Body of pancreas (tissue), 4 donors: ENCODE results near the gene VPS45. TPM values are rescaled to one million over a fixed set of nuclear protein-coding genes. Genes with fewer than 3 reads are reported as not detected.

Experiments used
- ATAC-seq: fragments of 150-250 bp; one replicate; pipeline ENCODE4 v1.9.1; 2016
- DNase-seq, 4 donors: peaks; one replicate each; pipeline ENCODE4 v3.0.0-alpha.2; 2019
- H3K27ac ChIP-seq, 4 donors: fragments of 200-600 bp; sonication (generic); 1 replicate in 3 of 4; 2 replicates in 1 of 4; pipeline versions ENCODE4 v1.5.1 to v1.6.1; 2016 to 2019; ENCODE audit warnings: mild to moderate bottlenecking in 1 of 4, mixed read lengths in 1 of 4, moderate library complexity in 1 of 4
- H3K27me3 ChIP-seq, 2 donors: fragments of 200-600 bp; sonication (generic); one replicate each; pipeline ENCODE4 v1.6.0; 2016; ENCODE audit warnings: mild to moderate bottlenecking in 1 of 2
- H3K36me3 ChIP-seq, 2 donors: fragments of 200-600 bp; sonication (generic); replicated peaks in 1 of 2; 2 replicates each; pipeline ENCODE4 v1.5.1; 2016; ENCODE audit warnings: low read depth in 2 of 2; ENCODE audit not compliant: insufficient read depth in 1 of 2
- H3K4me1 ChIP-seq: fragments of 200-600 bp; sonication (generic); one replicate; pipeline ENCODE4 v1.6.0; 2016
- H3K4me3 ChIP-seq, 2 donors: fragments of 200-600 bp; sonication (generic); 1 replicate in 1 of 2; 2 replicates in 1 of 2; pipeline ENCODE4 v1.5.1; 2016 to 2019
- H3K9me3 ChIP-seq, 3 donors: fragments of 200-600 bp; sonication (generic); 1 replicate in 2 of 3; 2 replicates in 1 of 3; pipeline ENCODE4 v1.5.1; 2016
- POLR2A ChIP-seq, 3 donors: fragments of 450-650 bp; IDR thresholded peaks; one replicate each; pipeline ENCODE4 v1.6.1; 2016; ENCODE audit warnings: antibody characterized with exemption in 3 of 3, mild to moderate bottlenecking in 2 of 3
- WGBS, 2 donors: methylation state at CpG; one replicate each; pipeline ENCODE4 v1.1.5; 2017; 5-methylcytosine and 5-hydroxymethylcytosine counted together
- intact Hi-C: fragments of 100-400 bp; cut with DNase I; formaldehyde crosslinking; loops from one replicate; pipeline ENCODE4 v1.15.1; 2023
- total RNA-seq, 2 donors: library from RNA; depleted of rRNA; stranded (reverse); fragments of >200 nt; gene quantifications; one replicate each; pipeline ENCODE4 v1.1.0, GENCODE V29; 2016
- TF ChIP-seq, protein P1 (sequence below), 7 experiments: fragments of 450-650 bp in 4 of 7; fragments of 200-600 bp in 3 of 7; sonication (generic) in 3 of 7; IDR thresholded peaks; one replicate each; pipeline ENCODE4 v1.5.1; 2016 to 2019; ENCODE audit warnings: antibody characterized with exemption in 7 of 7

VPS45 gene
- total RNA-seq, 2 donors from 2014 or later: 30.9 to 34.3 TPM

DNA sequence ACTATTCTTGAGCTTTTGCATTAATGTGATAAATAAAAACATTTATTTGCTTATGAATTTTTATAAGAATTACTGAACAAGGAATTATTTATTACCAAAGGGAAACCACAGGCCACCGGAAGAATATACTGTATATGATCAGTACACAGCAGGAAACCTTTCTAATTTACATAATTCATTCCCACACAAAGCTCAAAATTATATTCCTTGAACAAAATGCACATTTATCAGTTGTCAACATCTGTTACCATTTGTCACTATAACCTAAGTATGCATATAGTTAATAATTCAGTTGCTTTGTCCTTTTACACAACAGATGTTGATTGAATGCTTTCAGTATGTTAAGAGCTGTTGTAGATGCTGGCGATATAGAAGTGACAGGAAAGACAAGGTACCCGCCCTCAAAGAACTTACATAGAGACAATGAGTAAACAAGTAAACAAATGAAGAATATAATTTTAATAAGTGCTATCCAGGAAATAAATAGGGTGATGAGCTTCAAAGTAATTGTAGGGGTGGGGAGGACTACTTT lies 27.2 kb downstream of the VPS45 start:
- no peak for ATAC-seq
- Histone ChIP-seq H3K36me3 (peaks cover 0 to 10% of the 10 kb centered on the region in 2 donors), H3K27ac (no peak overlapping the region), H3K4me1 (no peaks in the 10 kb centered on the region), H3K4me3 (no peak overlapping the region), H3K27me3 (no peaks in the 10 kb centered on the region), H3K9me3 (no peaks in the 10 kb centered on the region)
- DNase-seq: no peak
- TF ChIP-seq, protein P1, sequence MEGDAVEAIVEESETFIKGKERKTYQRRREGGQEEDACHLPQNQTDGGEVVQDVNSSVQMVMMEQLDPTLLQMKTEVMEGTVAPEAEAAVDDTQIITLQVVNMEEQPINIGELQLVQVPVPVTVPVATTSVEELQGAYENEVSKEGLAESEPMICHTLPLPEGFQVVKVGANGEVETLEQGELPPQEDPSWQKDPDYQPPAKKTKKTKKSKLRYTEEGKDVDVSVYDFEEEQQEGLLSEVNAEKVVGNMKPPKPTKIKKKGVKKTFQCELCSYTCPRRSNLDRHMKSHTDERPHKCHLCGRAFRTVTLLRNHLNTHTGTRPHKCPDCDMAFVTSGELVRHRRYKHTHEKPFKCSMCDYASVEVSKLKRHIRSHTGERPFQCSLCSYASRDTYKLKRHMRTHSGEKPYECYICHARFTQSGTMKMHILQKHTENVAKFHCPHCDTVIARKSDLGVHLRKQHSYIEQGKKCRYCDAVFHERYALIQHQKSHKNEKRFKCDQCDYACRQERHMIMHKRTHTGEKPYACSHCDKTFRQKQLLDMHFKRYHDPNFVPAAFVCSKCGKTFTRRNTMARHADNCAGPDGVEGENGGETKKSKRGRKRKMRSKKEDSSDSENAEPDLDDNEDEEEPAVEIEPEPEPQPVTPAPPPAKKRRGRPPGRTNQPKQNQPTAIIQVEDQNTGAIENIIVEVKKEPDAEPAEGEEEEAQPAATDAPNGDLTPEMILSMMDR (IDR thresholded peaks at IDR 0.05): no peak
- TF ChIP-seq POLR2A (IDR thresholded peaks at IDR 0.05): no peak
- WGBS, 2 donors: 80 to 95% methylated on average over 3 of the region's 3 CpGs
- intact Hi-C loops: no loop called here

DNA sequence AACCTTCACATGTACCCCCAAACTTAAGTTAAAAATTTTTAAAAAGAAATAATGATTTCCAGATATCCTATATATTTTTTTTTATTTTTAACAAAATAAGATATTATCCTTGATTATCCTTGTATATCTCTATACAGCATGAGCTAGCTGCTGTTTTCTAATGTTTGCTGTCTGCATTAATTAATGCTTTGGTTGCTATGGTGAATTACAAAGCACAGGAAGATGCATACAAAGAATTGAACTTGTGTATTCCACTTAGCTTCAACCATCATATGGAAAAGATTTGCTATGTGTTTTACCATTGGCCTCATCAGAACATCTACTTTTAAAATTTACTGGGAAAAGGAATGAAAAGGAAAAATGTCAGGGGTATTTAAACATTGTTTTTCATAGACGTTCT lies 35.4 kb downstream of the VPS45 start:
- Histone ChIP-seq H3K4me3 (no peak overlapping the region), H3K9me3 (no peaks in the 10 kb centered on the region), H3K27me3 (no peaks in the 10 kb centered on the region), H3K27ac (no peak overlapping the region), H3K36me3 (no peaks in the 10 kb centered on the region), H3K4me1 (no peaks in the 10 kb centered on the region)
- intact Hi-C loops: no loop called here
- no peak for TF ChIP-seq POLR2A (IDR thresholded peaks at IDR 0.05)
- TF ChIP-seq, protein P1 (IDR thresholded peaks at IDR 0.05): no peak
- ATAC-seq (no peak), DNase-seq (no peak)
- 57 to 85% methylated on average over 1 of the region's 1 CpG for WGBS, 2 donors

DNA sequence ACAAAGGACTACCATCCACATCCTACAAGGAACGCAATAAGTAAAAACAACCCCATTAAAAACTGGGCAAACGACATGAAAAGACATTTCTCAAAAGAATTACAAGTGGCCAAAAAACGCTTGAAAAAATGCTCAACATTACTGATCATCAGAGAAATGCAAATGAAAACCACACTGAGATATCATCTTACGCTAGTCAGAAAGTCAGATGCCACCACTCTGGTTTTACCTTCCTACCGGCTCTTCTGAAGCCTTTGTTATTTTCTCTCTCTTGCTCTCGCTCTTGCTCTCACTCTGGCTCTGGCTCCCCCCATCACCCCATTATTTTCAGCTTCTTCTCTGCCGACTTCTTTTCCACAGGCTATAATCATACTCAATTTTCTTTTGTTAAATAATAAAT lies 38.8 kb downstream of the VPS45 start:
- no peaks in the 10 kb centered on the region for H3K4me1 ChIP-seq
- DNase-seq (no peak), ATAC-seq (no peak)
- no peaks in the 10 kb centered on the region for H3K9me3 ChIP-seq
- H3K27me3 ChIP-seq: no peaks in the 10 kb centered on the region
- TF ChIP-seq, protein P1 (IDR thresholded peaks at IDR 0.05): no peak
- no peak for TF ChIP-seq POLR2A (IDR thresholded peaks at IDR 0.05)
- intact Hi-C loops: no loop called here
- 91% methylated on average over 7 of the region's 7 CpGs for WGBS, 2 donors
- no peaks in the 10 kb centered on the region for H3K36me3 ChIP-seq
- no peak overlapping the region for H3K27ac ChIP-seq
- H3K4me3 ChIP-seq: no peak overlapping the region

DNA sequence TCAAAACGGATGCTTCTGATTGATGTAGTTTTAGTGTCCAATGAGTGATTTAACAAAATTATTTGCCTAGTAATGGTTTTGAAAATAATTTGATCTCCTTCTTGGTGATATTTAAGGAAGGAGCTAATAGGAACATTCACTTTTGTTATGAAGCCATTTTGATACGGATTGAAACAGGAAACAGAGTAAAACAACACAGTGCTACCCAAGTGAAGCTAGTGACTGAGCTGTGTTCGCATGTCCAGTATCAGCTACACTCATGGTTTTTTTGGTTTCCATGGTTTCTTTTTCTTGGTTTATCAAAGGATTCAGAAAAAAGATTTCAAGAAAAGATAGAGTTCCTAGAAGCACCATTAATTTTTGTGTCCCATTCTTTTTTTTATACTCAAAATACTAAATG lies 42.0 kb downstream of the VPS45 start:
- H3K27ac ChIP-seq: no peak overlapping the region
- 63 to 90% methylated on average over 3 of the region's 3 CpGs for WGBS, 2 donors
- no peak for ATAC-seq

DNA sequence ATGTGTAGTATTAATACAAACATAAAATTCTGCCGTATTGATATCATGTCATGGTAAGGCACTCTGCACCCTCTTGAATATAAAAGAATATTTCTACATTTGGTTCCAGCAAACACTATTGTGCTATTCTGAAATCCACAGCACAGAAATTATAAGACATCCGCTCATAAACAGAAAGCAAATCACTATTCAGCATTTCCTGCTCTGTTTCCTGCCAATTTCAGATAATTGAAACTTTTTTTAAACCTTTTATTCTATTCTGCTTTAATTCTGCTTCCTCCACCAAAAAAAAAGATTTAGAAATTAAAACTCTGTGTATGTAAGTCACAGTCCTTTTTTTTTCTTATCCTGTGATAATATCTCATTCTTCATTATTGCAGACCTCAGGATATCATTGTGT lies 42.5 kb downstream of the VPS45 start:
- Histone ChIP-seq H3K27me3 (no peaks in the 10 kb centered on the region), H3K4me1 (no peaks in the 10 kb centered on the region), H3K4me3 (no peak overlapping the region), H3K36me3 (no peaks in the 10 kb centered on the region), H3K27ac (no peak overlapping the region), H3K9me3 (no peaks in the 10 kb centered on the region)
- TF ChIP-seq, protein P1 (IDR thresholded peaks at IDR 0.05): no peak
- TF ChIP-seq POLR2A (IDR thresholded peaks at IDR 0.05): no peak
- ATAC-seq (no peak), DNase-seq (no peak)
- 85 to 90% methylated on average over 2 of the region's 2 CpGs for WGBS, 2 donors
- intact Hi-C loops: no loop called here

More for the DNA sequence above, 42.0 kb downstream of the VPS45 start:
- TF ChIP-seq, protein P1 (IDR thresholded peaks at IDR 0.05): no peak
- TF ChIP-seq POLR2A (IDR thresholded peaks at IDR 0.05): no peak
- intact Hi-C loops: no loop called here
- Histone ChIP-seq H3K36me3 (no peaks in the 10 kb centered on the region), H3K4me3 (no peak overlapping the region), H3K9me3 (no peaks in the 10 kb centered on the region), H3K4me1 (no peaks in the 10 kb centered on the region), H3K27me3 (no peaks in the 10 kb centered on the region)
- DNase-seq: no peak
